NCI-H446 (cell line): ENCODE data around the gene FGD4.
A peak's percentile ranks its signal among the peaks of the same experiment; 100 is the strongest.
"Not testable (repeated sequence)": the region's sequence is repeated elsewhere in the genome, so short reads cannot be mapped to it uniquely, and the experiment has no call there.

Experiments used
- DNase-seq, 2 experiments: peaks; one replicate each; lab custom pipeline; 2025; lab: John Stamatoyannopoulos, UW

The FGD4 gene

GRCh38 chr12:32494656-32495055 is 95.3 kb downstream of the FGD4 start:
- DNase-seq, result peak in 1 of 2 experiments; percentile 46

DNA sequence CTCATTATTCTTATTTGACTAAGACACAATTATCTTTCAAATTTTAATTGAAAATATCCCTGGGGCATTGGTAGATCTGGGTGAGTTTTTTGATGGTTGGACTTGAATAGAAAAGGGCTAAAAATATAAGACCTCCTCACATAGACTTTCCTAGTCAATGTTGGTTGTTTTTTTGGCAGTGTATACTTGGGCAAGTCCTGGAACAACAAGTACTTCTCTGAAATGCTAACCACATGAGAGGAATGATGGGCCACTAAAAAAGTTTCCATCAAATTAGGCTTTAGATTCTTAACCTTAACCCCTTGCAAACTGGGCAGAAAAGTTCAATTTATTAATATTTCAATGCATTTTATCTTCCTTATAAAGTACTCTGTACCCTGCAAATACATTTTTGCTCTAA is 97.6 kb downstream of the FGD4 start:
- DNase-seq, result no peak

GRCh38 chr12:32497864-32498263 is 98.5 kb downstream of the FGD4 start:
- no peak for DNase-seq

DNA sequence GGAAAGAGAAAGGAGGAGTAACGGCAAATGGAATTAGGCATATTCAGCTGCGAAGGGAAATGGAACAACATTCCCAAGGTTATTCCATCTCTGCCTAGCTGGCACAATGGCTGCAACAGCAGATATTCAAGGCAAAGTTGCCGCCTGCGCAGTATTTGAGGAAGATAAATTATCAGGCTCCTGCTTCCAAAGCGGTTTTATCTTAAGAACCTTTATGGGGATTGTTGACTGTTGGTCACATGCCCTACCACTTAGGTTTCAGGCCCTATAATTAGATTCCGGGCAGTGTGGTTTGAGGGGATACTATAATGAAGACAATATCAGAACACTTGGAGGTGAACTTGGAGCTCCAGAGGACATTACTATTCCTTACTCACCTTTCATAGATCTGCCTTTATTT is 99.7 kb downstream of the FGD4 start:
- no peak for DNase-seq

GRCh38 chr12:32501835-32502333 is 102.5 kb downstream of the FGD4 start:
- peak; percentile 76 to 92 for DNase-seq

- DNase-seq, result peak in 1 of 2 experiments; percentile 13
Measured at GRCh38 chr12:32502693-32503502, 103.5 kb downstream of the FGD4 start.

DNA sequence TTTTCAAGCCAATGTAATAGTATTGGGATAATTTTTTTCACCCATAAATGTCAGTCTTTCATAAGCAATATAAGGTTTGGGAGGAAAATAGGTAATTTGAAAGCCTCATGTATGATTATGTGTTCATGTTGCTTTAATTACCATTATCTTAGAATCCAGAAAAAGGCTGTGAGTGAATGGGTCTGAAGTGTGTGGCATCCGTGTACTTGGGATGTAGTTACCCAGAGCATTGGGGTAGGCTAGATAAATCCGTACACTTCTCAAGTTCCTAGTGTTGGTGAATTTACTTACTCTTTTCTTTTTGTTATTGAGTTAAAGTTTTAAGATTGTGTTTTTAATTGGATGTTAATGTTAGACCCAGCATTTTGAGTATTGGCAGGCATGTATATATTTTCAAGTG is 104.4 kb downstream of the FGD4 start:
- no peak for DNase-seq

- peak in 1 of 2 experiments; percentile 11 for DNase-seq
Measured at GRCh38 chr12:32504591-32504990, 105.2 kb downstream of the FGD4 start.

- DNase-seq, result no peak
Measured at GRCh38 chr12:32505067-32505945, 105.9 kb downstream of the FGD4 start.

GRCh38 chr12:32507096-32507941 is 108.0 kb downstream of the FGD4 start:
- DNase-seq, result not testable (repeated sequence)

- DNase-seq, result no peak
Measured at GRCh38 chr12:32507942-32508320, 108.6 kb downstream of the FGD4 start.

GRCh38 chr12:32508626-32509025 is 109.3 kb downstream of the FGD4 start:
- DNase-seq, result no peak

- no peak for DNase-seq
Measured at GRCh38 chr12:32509328-32510091, 110.2 kb downstream of the FGD4 start.

DNA sequence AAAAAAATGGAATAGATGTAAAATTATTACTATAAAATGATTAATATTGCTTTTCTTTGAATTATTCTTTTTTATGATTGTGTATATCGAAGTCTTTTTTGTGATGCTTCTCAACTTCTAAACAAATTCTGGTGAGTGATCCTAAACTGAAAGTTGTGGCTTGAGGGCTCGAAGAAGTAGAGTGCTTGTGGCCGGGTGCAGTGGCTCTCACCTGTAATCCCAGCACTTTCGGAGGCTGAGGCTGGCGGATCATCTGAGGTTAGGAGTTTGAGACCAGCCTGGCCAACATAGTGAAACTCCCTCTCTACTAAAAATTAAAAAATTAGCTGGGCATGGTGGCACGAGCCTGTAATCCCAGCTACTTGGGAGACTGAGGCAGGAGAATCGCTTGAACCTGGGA is 112.6 kb downstream of the FGD4 start:
- not testable (repeated sequence) for DNase-seq

DNA sequence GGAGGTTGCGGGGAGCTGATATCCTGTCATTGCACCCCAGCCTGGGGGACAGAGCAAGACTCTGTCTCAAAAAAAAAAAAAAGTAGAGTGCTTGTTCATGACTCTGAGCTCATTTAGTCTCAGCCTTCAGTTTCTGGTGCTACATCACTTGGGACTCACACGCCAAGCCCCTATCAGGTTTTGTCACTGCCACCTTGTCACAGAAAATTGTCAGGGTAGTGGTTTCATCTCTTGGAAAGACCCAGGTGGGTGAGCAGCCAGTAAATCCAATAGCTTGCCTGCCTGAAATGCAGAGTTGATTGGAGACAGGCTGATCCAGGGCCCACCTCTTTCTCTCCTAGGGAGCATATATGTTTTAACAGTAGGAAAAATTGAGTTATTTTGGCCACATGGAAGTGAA is 113.0 kb downstream of the FGD4 start:
- no peak for DNase-seq

- DNase-seq, result no peak
Measured at GRCh38 chr12:32512910-32513309, 113.6 kb downstream of the FGD4 start.

- no peak for DNase-seq
Measured at GRCh38 chr12:32515137-32515873, 115.9 kb downstream of the FGD4 start.

DNA sequence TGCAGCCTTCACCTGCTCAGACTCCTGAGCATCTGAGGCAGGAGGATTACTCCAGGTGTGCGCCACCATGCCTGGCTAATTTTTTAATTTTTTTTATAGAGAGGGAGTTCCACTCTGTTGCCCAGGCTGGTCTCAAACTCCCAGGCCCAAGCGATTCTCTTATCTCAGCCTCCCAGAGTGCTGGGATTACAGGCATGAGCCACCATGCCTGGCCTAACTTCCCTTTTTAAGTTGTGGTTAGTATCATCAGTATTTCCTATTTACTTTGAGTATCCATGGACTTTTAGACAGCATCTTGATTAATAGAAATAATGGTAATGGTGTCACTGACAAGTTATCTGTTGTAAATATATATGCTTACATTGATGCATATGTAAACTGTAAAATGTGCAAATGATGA is 116.9 kb downstream of the FGD4 start:
- DNase-seq, result no peak

- no peak for DNase-seq
Measured at GRCh38 chr12:32517966-32518365, 118.6 kb downstream of the FGD4 start.

DNA sequence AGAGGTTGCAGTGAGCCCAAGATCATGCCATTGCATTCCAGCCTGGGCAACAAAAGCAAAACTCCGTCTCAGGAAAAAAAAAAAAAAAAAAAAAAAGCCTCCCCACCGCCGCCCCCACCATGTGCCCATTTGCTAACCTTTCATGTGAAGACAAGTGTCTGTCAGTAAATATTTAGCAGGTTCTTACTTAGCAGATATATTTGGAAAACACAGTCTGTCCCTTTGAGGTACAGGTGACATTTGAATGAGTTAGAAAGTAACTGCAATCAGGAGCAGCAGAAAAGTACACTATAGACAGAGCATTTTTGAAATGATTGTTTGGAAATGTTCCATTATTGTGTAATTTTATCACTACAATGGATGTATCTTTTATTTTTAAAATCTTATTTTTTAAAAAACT is 119.7 kb downstream of the FGD4 start:
- DNase-seq, result no peak
